ENCODE data around the gene IL6R. TPM values are rescaled to one million over a fixed set of nuclear protein-coding genes. Genes with fewer than 3 reads are reported as not detected.
"Not testable (repeated sequence)": the region's sequence is repeated elsewhere in the genome, so short reads cannot be mapped to it uniquely, and the experiment has no call there.

Gene IL6R
- polyA plus RNA-seq, 5 donors = 3.9 to 5.7 (median 5.2) TPM

GRCh38 chr1:154405747-154406571 is 816 bp downstream of the IL6R start:
- peak in 1 of 2 donors; percentile 40 for DNase-seq

DNA sequence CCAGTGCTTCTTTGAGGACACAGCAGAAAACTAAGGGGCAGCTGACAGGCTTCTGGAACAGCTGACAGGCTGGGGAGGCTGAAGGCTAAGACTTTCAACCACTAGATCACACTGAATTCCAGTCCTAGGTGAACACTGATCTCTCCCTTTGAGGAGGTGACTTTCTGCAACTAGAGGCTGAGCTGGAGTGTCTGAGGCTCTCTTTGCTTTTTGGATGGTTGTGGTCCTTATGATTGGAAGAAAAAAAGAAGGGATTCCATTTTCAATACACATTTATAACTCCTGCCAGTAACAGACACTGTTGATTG is 1.4 kb downstream of the IL6R start:
- no peak for DNase-seq

DNA sequence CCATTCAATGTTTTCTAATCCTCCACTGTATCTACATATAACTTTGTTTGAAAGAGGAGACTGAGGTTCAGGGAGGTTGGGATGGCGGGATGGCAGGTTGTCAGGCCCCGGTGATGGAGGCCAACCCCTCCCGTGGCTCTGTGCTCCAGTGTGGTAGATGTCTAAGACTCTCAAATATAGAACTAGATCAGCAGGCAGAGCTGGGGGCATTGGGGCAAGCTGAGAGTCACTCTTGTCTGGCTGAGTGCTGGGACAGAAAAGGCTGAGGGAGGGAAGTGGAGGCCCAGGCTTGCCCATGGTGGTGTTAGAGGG is 1.7 kb downstream of the IL6R start:
- DNase-seq = no peak

- no peak for DNase-seq
Observed at GRCh38 chr1:154407198-154408091, 2.3 kb downstream of the IL6R start.

DNA sequence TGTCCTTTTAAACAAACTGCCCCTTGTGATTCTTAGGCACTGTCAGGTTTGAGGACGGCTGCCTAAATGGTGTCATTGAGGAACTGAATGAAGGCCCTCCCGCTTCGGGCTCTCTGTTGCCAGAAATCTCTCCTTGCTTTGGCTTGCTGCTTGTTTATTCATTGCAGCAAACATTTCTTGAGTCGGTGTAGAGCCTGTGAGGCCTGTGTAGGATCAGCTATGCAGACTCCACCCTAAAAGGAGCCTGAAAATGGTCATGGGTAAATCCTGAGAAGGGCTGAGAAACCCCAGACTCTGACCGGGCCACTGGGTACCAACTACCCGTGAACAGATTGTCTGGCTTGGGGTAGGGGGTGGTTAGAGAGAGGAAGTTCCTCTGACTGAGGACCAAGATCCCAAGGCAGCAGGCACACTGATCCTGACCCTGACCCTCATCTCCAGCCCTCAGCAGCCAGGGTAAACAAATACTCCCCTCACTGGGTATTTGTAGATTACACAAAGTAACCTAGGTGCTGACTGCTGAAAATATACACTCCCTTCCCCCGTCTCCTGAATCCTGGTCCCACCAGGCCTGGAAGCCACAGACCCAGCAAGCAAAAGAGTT is 3.1 kb downstream of the IL6R start:
- no peak for DNase-seq

GRCh38 chr1:154410185-154410827 is 5.2 kb downstream of the IL6R start:
- DNase-seq = no peak

- no peak for DNase-seq
Observed at GRCh38 chr1:154411525-154411924, 6.4 kb downstream of the IL6R start.

GRCh38 chr1:154413177-154413783 is 8.1 kb downstream of the IL6R start:
- no peak for DNase-seq

DNA sequence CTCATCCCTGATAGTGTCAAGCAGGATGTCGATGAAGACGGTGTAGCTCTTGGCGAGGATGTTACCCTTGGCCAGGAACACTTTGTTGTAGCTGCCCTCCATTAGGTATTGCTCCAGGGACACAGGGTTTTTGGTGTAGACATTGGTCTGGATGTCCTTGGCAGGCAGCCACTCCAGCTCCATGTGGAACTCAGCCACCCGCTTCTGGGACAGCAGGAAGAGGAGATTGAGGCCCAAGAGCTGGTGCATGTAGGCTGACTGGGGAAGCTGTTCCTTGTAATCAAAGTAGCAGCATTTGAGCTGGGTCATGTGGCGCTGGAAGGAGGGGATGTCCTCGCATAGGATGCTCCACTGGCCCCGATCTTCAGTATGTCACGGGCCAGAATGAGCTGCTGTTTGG is 9.5 kb downstream of the IL6R start:
- DNase-seq = no peak

DNA sequence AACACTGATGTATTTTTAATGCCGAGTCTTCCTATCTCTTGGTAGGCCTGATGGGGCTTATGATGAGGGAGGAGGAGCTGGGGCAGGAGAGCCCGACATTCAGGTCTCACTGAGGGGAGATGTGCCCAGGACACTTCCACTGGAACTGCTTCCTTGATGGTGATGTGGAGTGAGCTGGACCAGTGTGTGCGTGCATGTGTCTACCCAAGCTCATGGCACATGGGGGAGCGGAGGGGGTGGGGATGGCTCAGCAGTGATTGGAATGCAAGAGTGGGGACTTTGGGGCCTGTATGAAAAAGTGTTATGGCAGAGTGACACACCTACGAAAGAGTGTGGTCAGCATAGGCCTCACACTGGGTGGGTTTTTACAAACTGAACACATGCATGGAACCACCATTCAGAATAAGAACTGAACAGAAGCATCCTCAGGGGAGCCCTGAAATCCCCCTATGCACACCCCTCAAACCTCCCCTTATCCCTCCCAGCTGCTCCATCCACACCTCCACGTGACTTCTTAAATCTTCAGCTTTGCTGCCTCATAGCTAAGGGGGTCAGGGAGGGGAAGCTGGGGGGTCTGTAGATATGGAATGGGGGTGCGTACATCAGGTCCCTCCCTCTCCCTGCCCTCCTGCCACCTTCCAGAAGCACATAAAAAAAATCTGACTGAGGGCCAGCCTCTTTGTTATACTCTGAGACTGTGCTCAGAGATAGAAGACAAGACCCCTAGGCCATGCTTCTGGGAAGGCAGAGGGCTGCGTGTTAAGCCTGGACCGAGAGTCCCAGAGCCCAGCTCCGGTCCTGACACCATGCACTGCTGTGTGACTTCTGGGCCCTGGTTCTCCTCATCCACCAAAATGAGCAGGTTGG is 11.6 kb downstream of the IL6R start:
- no peak for DNase-seq

- DNase-seq = no peak
Observed at GRCh38 chr1:154417338-154417608, 12.1 kb downstream of the IL6R start.

DNA sequence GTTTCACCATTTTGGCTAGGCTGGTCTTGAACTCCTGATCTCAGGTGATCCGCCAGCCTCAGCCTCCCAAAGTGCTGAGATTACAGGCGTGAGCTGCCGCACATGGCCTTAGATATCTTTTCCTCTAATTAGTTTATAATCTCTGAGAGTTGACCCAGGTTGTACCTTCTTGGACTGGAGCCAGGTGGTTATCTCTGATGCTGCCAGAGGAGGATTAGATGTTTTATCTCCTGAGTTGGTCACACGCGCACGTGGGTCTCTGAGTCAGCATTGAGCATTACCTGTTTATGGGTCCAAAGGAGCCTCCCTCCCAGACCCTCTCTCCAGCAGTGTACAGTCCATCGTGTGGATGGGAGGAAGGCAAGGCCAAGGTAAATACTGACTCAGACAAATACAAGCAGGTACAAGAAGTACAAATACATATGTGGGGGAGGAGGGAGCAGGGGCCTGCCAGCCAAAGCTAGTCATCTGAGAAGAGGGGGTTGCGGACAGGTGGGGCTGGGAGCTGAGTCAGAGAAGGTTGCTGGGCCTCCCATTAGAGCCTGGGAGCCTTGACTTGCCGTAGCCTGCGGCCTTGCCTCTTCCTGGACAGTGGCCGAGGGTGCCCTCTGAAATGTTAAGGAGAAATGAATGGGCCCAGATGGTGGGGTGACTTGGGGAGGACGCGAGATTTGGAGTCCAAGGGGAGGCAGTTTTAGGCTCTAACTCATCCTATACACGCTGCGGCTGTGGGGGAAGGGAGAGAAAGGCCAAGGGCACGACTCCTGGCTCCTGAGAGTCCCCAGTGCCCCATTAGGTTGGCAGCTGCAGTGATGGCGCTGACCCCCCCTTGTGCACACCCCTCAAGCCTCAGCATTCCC is 13.1 kb downstream of the IL6R start:
- no peak for DNase-seq

GRCh38 chr1:154418923-154419619 is 13.9 kb downstream of the IL6R start:
- no peak for DNase-seq

DNA sequence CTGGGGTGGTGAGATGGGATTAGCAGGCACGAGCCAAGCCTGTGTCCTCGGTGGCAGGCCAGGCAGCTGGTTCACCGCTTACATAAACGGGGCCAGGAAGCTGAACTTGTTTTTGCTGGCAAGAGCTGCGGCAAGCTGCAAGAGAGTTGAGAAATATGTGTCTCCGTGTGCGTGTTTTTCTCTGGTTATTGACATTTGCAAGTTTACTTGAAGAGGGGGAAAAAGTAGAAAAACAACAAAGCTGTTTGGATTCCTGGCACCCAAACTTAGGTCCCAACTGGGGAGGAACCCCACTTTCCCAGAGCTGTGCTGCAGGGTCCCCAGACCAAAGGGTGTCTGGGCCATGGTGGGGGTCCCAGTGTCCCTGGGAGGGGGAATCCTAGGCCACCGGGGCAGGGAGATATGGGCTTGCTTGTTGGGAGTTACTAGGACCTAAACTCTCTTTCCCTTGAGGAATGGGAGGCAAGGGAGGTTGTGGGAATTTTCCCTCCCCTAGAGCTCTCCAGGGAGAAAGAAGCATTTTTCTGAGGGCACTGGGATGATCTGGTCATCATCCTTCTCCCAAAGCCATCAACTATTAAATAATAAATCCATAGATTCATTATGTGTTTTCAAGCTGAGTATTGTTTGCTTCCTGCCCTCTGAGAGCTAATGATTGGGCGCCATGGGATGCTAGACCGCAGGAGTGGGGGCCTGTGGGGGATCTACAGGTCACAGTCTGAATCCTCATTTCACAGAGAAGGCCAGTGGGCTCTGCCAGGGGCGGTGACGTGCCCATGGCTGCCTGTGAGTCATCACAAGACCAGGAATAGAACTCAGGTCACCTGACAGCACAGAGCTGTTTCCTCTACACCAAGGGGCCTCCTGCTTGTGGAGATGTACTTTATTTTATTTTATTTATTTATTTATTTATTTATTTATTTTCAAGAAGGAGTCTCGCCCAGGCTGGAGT is 14.8 kb downstream of the IL6R start:
- DNase-seq = peak; percentile 70 to 78

GRCh38 chr1:154420961-154421924 is 16.1 kb downstream of the IL6R start:
- no peak for DNase-seq

- not testable (repeated sequence) for DNase-seq
Observed at GRCh38 chr1:154422049-154422448, 16.9 kb downstream of the IL6R start.

DNA sequence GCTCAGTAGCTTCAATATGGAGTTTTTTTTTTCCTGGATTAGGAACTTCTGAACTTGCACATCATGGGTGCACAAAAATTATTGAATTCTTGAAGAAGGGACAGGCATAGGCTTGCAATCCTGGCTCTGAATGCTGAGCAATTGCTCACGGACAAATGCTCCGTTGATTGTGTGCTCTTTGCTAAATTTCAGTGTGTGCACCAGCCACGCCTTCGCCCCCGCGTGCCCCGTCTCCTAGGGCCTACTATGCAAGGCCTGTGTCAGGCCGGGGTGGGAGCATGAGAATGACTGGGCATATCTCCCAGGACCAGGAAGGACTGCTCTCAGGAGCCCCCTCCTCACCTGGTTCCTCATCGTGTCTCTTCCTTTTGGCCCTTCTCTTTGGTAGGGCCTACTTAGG is 17.4 kb downstream of the IL6R start:
- no peak for DNase-seq
